Lung (tissue), 12 donors: Measurements from ENCODE around the gene DOLK. TPM values are rescaled to one million over a fixed set of nuclear protein-coding genes. Genes with fewer than 3 reads are reported as not detected.

Experiments used
- ATAC-seq: fragments of 200-7000 bp; cut with Tn5 transposase; one replicate; pipeline ENCODE4 v1.9.1; 2020; ENCODE audit warnings: moderate number of reproducible peaks; ENCODE audit not compliant: insufficient read depth, low FRiP score
- DNase-seq, 3 donors: peaks; one replicate each; pipeline ENCODE4 v3.0.0-alpha.2; 2013 to 2017
- H3K27ac ChIP-seq, 2 donors: one replicate each; pipeline ENCODE4 v1.5.1; 2013; ENCODE audit warnings: mild to moderate bottlenecking in 2 of 2, moderate library complexity in 2 of 2, control low read depth in 1 of 2, inconsistent platforms in 1 of 2, low read depth in 1 of 2, low read length in 1 of 2
- H3K27me3 ChIP-seq, 3 donors: one replicate each; pipeline ENCODE4 v1.5.1; 2013; ENCODE audit warnings: low read length in 2 of 3; ENCODE audit not compliant: control insufficient read depth in 3 of 3, insufficient read depth in 3 of 3
- H3K36me3 ChIP-seq, 4 donors: one replicate each; pipeline ENCODE4 v1.5.1; 2013; ENCODE audit warnings: low read length in 4 of 4, mild to moderate bottlenecking in 1 of 4, moderate library complexity in 1 of 4; ENCODE audit not compliant: control insufficient read depth in 4 of 4, insufficient read depth in 4 of 4
- H3K4me1 ChIP-seq, 5 donors: one replicate each; pipeline ENCODE4 v1.5.1; 2013; ENCODE audit warnings: low read length in 5 of 5, mild to moderate bottlenecking in 2 of 5, moderate library complexity in 1 of 5; ENCODE audit not compliant: control insufficient read depth in 5 of 5, insufficient read depth in 5 of 5
- H3K4me3 ChIP-seq: one replicate; pipeline ENCODE4 v1.5.1; 2013; ENCODE audit warnings: mild to moderate bottlenecking, control low read depth, moderate library complexity
- H3K9ac ChIP-seq, 2 donors: one replicate each; pipeline ENCODE4 v1.5.1; 2013; ENCODE audit warnings: low read length in 2 of 2, control low read depth in 1 of 2; ENCODE audit not compliant: insufficient read depth in 1 of 2
- H3K9me3 ChIP-seq, 4 donors: one replicate each; pipeline ENCODE4 v1.5.1; 2013; ENCODE audit warnings: low read length in 3 of 4, mild to moderate bottlenecking in 1 of 4, moderate library complexity in 1 of 4; ENCODE audit not compliant: control insufficient read depth in 4 of 4, insufficient read depth in 3 of 4
- WGBS, 2 donors: extraction: QIAGEN DNeasy Blood & Tissue Kit; methylation state at CpG; one replicate each; pipeline ENCODE4 v1.1.7; 2013; 5-methylcytosine and 5-hydroxymethylcytosine counted together
- polyA plus RNA-seq, 2 donors: library from polyadenylated mRNA; stranded (reverse); fragments of 200-250 nt; gene quantifications; one replicate each; pipeline ENCODE4 v1.2.1, GENCODE V29; 2013
- total RNA-seq, 2 donors: library from RNA; depleted of rRNA in 1 of 2; stranded (reverse); fragments of >200 nt in 1 of 2; gene quantifications; one replicate each; pipeline ENCODE4 v1.2.1, GENCODE V29; 2014 to 2021
- TF ChIP-seq, protein P1 (sequence below): IDR thresholded peaks from 2 replicates; pipeline ENCODE4 v1.5.1; 2012; ENCODE audit warnings: mild to moderate bottlenecking; ENCODE audit errors: control extremely low read depth, extremely low read depth
- donor health status: control.
- donor health status: control.
- donor health status: Bipolar disorder and iron deficiency.
- donor health status: healthy.
- donor health status: DM: yes; HTN: yes; CAD: no.

DOLK gene
- total and polyA plus RNA-seq, 4 donors = 9.6 to 19.1 (median 14.2) TPM

DNA sequence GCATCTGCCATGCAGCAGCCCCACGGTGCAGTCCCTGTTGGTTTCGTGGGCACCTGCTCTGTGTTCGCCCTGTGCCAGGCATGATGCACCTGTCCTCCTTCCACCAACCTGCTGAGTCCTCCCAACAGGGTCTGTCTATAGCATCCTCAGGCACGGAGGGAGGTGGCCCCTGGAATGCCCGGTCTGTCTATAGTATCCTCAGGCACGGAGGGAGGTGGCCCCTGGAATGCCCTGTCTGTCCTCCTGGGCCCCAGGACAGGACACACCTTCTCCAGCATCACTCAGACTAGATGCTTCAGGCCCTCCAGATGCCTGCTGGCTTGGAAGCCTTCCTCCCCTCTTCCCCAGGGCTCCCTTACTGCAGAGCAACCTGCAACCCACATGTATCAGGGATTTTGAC lies 36.5 kb downstream of the DOLK start:
- peak in 1 of 3 donors; percentile 8 for DNase-seq
- Histone ChIP-seq H3K4me3 (no peak overlapping the region), H3K27me3 (no peaks in the 10 kb centered on the region), H3K9ac (peak overlapping the region in 1 of 2 donors; percentile 3), H3K27ac (peak overlapping the region; percentile 74 to 90), H3K36me3 (peaks cover 17 to 37% (median 27%) of the 10 kb centered on the region in 4 donors), H3K9me3 (no peaks in the 10 kb centered on the region), H3K4me1 (peaks cover 16 to 59% (median 24%) of the 10 kb centered on the region in 5 donors)
- TF ChIP-seq, protein P1, sequence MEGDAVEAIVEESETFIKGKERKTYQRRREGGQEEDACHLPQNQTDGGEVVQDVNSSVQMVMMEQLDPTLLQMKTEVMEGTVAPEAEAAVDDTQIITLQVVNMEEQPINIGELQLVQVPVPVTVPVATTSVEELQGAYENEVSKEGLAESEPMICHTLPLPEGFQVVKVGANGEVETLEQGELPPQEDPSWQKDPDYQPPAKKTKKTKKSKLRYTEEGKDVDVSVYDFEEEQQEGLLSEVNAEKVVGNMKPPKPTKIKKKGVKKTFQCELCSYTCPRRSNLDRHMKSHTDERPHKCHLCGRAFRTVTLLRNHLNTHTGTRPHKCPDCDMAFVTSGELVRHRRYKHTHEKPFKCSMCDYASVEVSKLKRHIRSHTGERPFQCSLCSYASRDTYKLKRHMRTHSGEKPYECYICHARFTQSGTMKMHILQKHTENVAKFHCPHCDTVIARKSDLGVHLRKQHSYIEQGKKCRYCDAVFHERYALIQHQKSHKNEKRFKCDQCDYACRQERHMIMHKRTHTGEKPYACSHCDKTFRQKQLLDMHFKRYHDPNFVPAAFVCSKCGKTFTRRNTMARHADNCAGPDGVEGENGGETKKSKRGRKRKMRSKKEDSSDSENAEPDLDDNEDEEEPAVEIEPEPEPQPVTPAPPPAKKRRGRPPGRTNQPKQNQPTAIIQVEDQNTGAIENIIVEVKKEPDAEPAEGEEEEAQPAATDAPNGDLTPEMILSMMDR = no peak
- 75 to 82% methylated on average over 6 of the region's 6 CpGs for WGBS, 2 donors
- no peak for ATAC-seq

GRCh38 chr9:128909859-128910258 lies 37.5 kb downstream of the DOLK start:
- H3K9ac ChIP-seq = no peak overlapping the region
- H3K27me3 ChIP-seq = no peaks in the 10 kb centered on the region
- H3K9me3 ChIP-seq = no peaks in the 10 kb centered on the region
- peaks cover 16 to 54% (median 24%) of the 10 kb centered on the region in 5 donors for H3K4me1 ChIP-seq
- TF ChIP-seq, protein P1 = no peak
- 71 to 86% methylated on average over 4 of the region's 4 CpGs for WGBS, 2 donors
- H3K4me3 ChIP-seq = no peak overlapping the region
- ATAC-seq = no peak
- DNase-seq = peak in 1 of 3 donors; percentile 4
- H3K27ac ChIP-seq = peak overlapping the region in 1 of 2 donors; percentile 48
- H3K36me3 ChIP-seq = peaks cover 17 to 35% (median 24%) of the 10 kb centered on the region in 4 donors

DNA sequence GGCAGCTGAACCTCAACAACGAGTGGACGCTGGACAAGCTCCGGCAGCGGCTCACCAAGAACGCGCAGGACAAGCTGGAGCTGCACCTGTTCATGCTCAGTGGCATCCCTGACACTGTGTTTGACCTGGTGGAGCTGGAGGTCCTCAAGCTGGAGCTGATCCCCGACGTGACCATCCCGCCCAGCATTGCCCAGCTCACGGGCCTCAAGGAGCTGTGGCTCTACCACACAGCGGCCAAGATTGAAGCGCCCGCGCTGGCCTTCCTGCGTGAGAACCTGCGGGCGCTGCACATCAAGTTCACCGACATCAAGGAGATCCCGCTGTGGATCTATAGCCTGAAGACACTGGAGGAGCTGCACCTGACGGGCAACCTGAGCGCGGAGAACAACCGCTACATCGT lies 39.0 kb downstream of the DOLK start:
- H3K27me3 ChIP-seq = no peaks in the 10 kb centered on the region
- no peaks in the 10 kb centered on the region for H3K9me3 ChIP-seq
- peaks cover 16 to 42% (median 20%) of the 10 kb centered on the region in 5 donors for H3K4me1 ChIP-seq
- H3K36me3 ChIP-seq = peaks cover 17 to 35% (median 24%) of the 10 kb centered on the region in 4 donors
- no peak overlapping the region for H3K9ac ChIP-seq
- TF ChIP-seq, protein P1 = no peak
- DNase-seq (no peak), ATAC-seq (no peak)
- 98% methylated on average over 24 of the region's 24 CpGs for WGBS, 2 donors
- H3K4me3 ChIP-seq = no peak overlapping the region
- no peak overlapping the region for H3K27ac ChIP-seq

DNA sequence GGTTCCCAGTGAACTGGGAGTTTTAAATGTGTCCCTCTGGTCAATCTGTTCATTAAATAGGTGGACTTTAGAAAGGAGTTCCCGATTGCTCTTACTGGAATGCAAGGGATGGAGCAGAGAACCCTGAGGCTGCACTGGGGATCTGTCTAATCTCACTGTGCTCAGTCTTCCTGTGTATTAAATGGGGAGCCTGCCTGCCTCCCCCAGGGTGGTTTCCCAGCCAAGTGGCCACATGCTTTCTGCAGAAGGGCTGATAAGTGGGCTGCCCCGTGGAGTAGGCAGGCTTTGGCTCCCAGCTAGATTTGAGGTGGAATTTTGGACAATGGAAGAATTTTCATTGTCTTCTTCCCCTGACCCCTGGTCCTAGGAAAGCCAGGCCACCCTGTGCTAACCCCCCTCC lies 40.7 kb downstream of the DOLK start:
- WGBS, 2 donors = 51 to 64% methylated on average over 2 of the region's 2 CpGs
- H3K36me3 ChIP-seq = peaks cover 17 to 38% (median 24%) of the 10 kb centered on the region in 4 donors

More for the DNA sequence above, 40.7 kb downstream of the DOLK start:
- TF ChIP-seq, protein P1 = no peak
- Histone ChIP-seq H3K27ac (no peak overlapping the region), H3K4me3 (no peak overlapping the region), H3K27me3 (no peaks in the 10 kb centered on the region), H3K4me1 (peaks cover 4 to 38% (median 8%) of the 10 kb centered on the region in 5 donors), H3K9ac (no peak overlapping the region), H3K9me3 (no peaks in the 10 kb centered on the region)
- no peak for DNase-seq
- ATAC-seq = no peak
